Naive thymus-derived CD4-positive, alpha-beta T cell (primary cell): ENCODE data around the gene MYH11. TPM values are rescaled to one million over a fixed set of nuclear protein-coding genes. Genes with fewer than 3 reads are reported as not detected.
A peak's percentile ranks its signal among the peaks of the same experiment; 100 is the strongest.

Experiments
- ATAC-seq: fragments of 150-1000 bp; cut with Tn5 transposase; 2 replicates; pipeline ENCODE4 v1.10.0; 2021; ENCODE audit warnings: mild to moderate bottlenecking, moderate library complexity
- CTCF ChIA-PET: fragments of 350-600 bp; sonication (Branson Sonifier 250); formaldehyde crosslinking; loops from one replicate; lab custom pipeline; 2021; ENCODE audit warnings: antibody characterized with exemption; lab: Charles Lee
- POLR2A ChIA-PET: fragments of 350-600 bp; sonication (Branson Sonifier 250); formaldehyde crosslinking; loops from one replicate; lab custom pipeline; 2021; ENCODE audit warnings: antibody characterized with exemption, inconsistent platforms; lab: Charles Lee
- DNase-seq, 9 donors: peaks; one replicate each; pipeline versions ENCODE4 v3.0.0 to v3.0.0-alpha.2; 2020 to 2022; ENCODE audit warnings: mixed read lengths in 1 of 9
- H3K27ac ChIP-seq: one replicate; pipeline ENCODE4 v1.7.0; 2013; ENCODE audit warnings: mild to moderate bottlenecking, low read depth, low read length, moderate library complexity
- H3K27me3 ChIP-seq, 2 donors: one replicate each; pipeline ENCODE4 v1.7.0; 2013; ENCODE audit warnings: low read length in 2 of 2, mild to moderate bottlenecking in 2 of 2, moderate library complexity in 2 of 2; ENCODE audit not compliant: control insufficient read depth in 2 of 2, insufficient read depth in 2 of 2
- H3K36me3 ChIP-seq, 3 experiments: 1 replicate in 2 of 3; 2 replicates in 1 of 3; pipeline ENCODE4 v1.7.0; 2013; ENCODE audit warnings: low read length in 3 of 3, mild to moderate bottlenecking in 3 of 3, moderate library complexity in 1 of 3; ENCODE audit not compliant: insufficient read depth in 3 of 3, control insufficient read depth in 2 of 3
- H3K4me1 ChIP-seq, 2 donors: one replicate each; pipeline ENCODE4 v1.7.0; 2013; ENCODE audit warnings: low read length in 2 of 2, mild to moderate bottlenecking in 2 of 2, moderate library complexity in 1 of 2; ENCODE audit not compliant: control insufficient read depth in 2 of 2, insufficient read depth in 2 of 2
- H3K4me3 ChIP-seq: 2 replicates; pipeline ENCODE4 v1.7.0; 2013; ENCODE audit warnings: mild to moderate bottlenecking, low read length
- H3K9me3 ChIP-seq, 3 experiments: 1 replicate in 2 of 3; 2 replicates in 1 of 3; pipeline ENCODE4 v1.7.0; 2013; ENCODE audit warnings: low read length in 3 of 3; ENCODE audit not compliant: control insufficient read depth in 2 of 3
- H3K27ac Mint-ChIP-seq, 9 donors: one replicate each; pipeline ENCODE4 v1.8.0; 2020 to 2022; ENCODE audit warnings: mixed read lengths in 9 of 9, mild to moderate bottlenecking in 8 of 9, moderate library complexity in 5 of 9, inconsistent platforms in 2 of 9
- H3K27me3 Mint-ChIP-seq, 5 donors: one replicate each; pipeline ENCODE4 v1.8.0; 2021 to 2022; ENCODE audit warnings: mixed read lengths in 5 of 5, mild to moderate bottlenecking in 1 of 5
- H3K36me3 Mint-ChIP-seq, 5 donors: one replicate each; pipeline ENCODE4 v1.8.0; 2020 to 2022; ENCODE audit warnings: mixed read lengths in 5 of 5, mild to moderate bottlenecking in 3 of 5, inconsistent platforms in 1 of 5
- H3K4me1 Mint-ChIP-seq, 7 donors: one replicate each; pipeline ENCODE4 v1.8.0; 2020 to 2022; ENCODE audit warnings: mixed read lengths in 7 of 7, mild to moderate bottlenecking in 3 of 7, inconsistent platforms in 1 of 7
- H3K4me3 Mint-ChIP-seq, 10 donors: one replicate each; pipeline ENCODE4 v1.8.0; 2020 to 2022; ENCODE audit warnings: mild to moderate bottlenecking in 10 of 10, mixed read lengths in 10 of 10, moderate library complexity in 6 of 10, inconsistent platforms in 2 of 10
- H3K9me3 Mint-ChIP-seq, 11 donors: one replicate each; pipeline ENCODE4 v1.8.0; 2020 to 2022; ENCODE audit warnings: mixed read lengths in 11 of 11, mild to moderate bottlenecking in 4 of 11, inconsistent platforms in 1 of 11, moderate library complexity in 1 of 11
- intact Hi-C, 2 donors: fragments of 100-400 bp; cut with micrococcal nuclease; formaldehyde crosslinking; loops; one replicate each; pipeline ENCODE4 v1.15.1; 2023
- polyA plus RNA-seq, 2 donors: library from polyadenylated mRNA; unstranded; fragments of 300-500 nt; fragmentation: Illumina TruSeq; gene quantifications; one replicate each; pipeline ENCODE4 v1.2.3, GENCODE V29; 2021
- total RNA-seq, 6 experiments: library from RNA in 5 of 6; stranded (reverse) in 5 of 6; gene quantifications; 1 replicate in 5 of 6; 2 replicates in 1 of 6; pipeline ENCODE4 v1.2.3 and lab custom pipeline; 2021 to 2026

Gene MYH11
- total and polyA plus RNA-seq, 7 experiments from 2014 or later, result 0.05 to 2.2 (median 0.39) TPM; not detected in 4

DNA sequence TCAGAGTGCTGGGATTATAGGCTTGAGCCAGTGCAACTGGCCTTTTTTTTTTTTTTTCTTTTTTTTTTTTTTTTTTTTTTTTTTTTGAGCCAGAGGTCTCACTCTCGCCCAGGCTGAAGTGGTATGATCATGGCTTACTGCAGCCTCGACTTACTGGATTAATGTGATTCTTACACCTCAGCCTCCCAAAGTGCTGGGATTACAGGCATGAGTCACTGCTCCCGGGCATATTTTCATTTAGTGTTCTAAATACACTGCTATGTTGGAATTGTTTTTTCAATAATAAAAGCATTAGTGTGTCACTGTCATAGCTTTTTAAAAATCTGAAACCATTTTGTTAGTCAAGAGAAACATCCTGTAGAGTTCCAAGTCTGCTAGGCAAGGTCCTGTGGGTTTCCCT is 166.5 kb downstream of the MYH11 start:
- intact Hi-C loops, result no loop called here
- H3K9me3 Mint-ChIP-seq, result no peaks in the 10 kb centered on the region
- no peak for DNase-seq
- no peak overlapping the region for H3K4me3 Mint-ChIP-seq
- no peaks in the 10 kb centered on the region for H3K9me3 ChIP-seq
- no peaks in the 10 kb centered on the region for H3K27me3 ChIP-seq
- H3K27me3 Mint-ChIP-seq, result no peaks in the 10 kb centered on the region
- no peak overlapping the region for H3K27ac Mint-ChIP-seq
- no peaks in the 10 kb centered on the region for H3K4me1 ChIP-seq
- peaks cover 0 to 4% (median 0%) of the 10 kb centered on the region in 7 donors for H3K4me1 Mint-ChIP-seq
- CTCF ChIA-PET, result no interaction called here
- H3K4me3 ChIP-seq, result no peak overlapping the region
- peaks cover 10 to 55% (median 20%) of the 10 kb centered on the region in 5 donors for H3K36me3 Mint-ChIP-seq
- POLR2A ChIA-PET, result interaction anchor here (0.6 kb wide), 1 partner anchor 48 kb away, joined by 5 read pairs; the partner anchor contains the start of gene MARF1
- no peak for ATAC-seq
- no peak overlapping the region for H3K27ac ChIP-seq
- H3K36me3 ChIP-seq, result peaks cover 22 to 95% (median 34%) of the 10 kb centered on the region in 3 experiments

DNA sequence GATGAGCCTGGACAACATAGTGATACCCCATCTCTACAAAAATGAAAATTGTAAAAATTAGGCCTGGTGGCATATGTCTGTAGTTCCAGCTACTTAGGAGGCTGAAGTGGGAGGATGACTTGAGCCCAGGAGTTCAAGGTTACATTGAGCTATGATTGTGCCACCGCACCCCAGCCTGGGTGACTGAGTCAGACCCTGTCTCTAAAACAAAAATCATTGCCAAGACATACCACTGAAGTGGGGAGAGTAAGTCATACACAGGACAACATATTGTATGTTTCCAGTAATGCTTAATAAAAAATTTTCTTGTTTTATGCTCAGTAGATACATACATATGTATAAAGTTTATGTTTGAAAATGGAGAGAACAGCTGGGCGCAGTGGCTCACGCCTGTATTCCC is 167.5 kb downstream of the MYH11 start:
- Histone ChIP-seq H3K4me1 (no peaks in the 10 kb centered on the region), H3K36me3 (peaks cover 22 to 95% (median 42%) of the 10 kb centered on the region in 3 experiments), H3K27ac (no peak overlapping the region), H3K4me3 (no peak overlapping the region), H3K9me3 (no peaks in the 10 kb centered on the region), H3K27me3 (no peaks in the 10 kb centered on the region)
- Mint-ChIP-seq H3K27ac (peak overlapping the region in 4 of 9 donors; percentile 12 to 70 (median 47)), H3K36me3 (peaks cover 11 to 56% (median 26%) of the 10 kb centered on the region in 5 donors), H3K27me3 (no peaks in the 10 kb centered on the region), H3K4me3 (no peak overlapping the region), H3K4me1 (peaks cover 0 to 6% (median 0%) of the 10 kb centered on the region in 7 donors), H3K9me3 (no peaks in the 10 kb centered on the region)
- ATAC-seq (no peak), DNase-seq (no peak)
- CTCF ChIA-PET, result no interaction called here
- intact Hi-C loops, result no loop called here
- POLR2A ChIA-PET, result no interaction called here

DNA sequence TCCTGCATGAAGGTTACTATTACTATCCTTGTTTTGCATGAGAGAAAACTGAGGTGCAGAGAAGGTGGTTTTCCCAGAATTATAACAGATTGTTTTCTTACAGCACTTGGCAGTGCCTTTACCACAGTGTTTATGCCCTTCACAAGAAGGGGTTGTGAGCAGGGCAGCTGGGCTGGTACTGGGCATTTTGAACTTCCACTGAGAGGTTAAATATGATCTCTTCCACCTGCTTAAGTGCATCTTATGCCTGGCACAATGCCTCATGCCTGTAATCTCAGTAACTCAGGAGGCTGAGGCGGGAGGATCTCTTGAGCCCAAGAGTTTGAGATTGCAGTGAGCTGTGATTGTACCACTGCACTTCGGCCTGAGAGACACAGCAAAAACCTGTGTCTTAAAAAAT is 170.5 kb downstream of the MYH11 start:
- Mint-ChIP-seq H3K9me3 (no peaks in the 10 kb centered on the region), H3K4me3 (no peak overlapping the region), H3K27me3 (no peaks in the 10 kb centered on the region), H3K4me1 (peaks cover 0 to 9% (median 5%) of the 10 kb centered on the region in 7 donors), H3K36me3 (peaks cover 9 to 46% (median 18%) of the 10 kb centered on the region in 5 donors), H3K27ac (peak overlapping the region in 2 of 9 donors; percentile 38 to 39)
- ATAC-seq (no peak), DNase-seq (no peak)
- H3K27ac ChIP-seq, result no peak overlapping the region
- intact Hi-C loops, result no loop called here
- no peaks in the 10 kb centered on the region for H3K4me1 ChIP-seq
- H3K27me3 ChIP-seq, result no peaks in the 10 kb centered on the region
- H3K4me3 ChIP-seq, result no peak overlapping the region
- ChIA-PET POLR2A (no interaction called here), CTCF (no interaction called here)
- H3K36me3 ChIP-seq, result peaks cover 10 to 85% (median 32%) of the 10 kb centered on the region in 3 experiments
- no peaks in the 10 kb centered on the region for H3K9me3 ChIP-seq

DNA sequence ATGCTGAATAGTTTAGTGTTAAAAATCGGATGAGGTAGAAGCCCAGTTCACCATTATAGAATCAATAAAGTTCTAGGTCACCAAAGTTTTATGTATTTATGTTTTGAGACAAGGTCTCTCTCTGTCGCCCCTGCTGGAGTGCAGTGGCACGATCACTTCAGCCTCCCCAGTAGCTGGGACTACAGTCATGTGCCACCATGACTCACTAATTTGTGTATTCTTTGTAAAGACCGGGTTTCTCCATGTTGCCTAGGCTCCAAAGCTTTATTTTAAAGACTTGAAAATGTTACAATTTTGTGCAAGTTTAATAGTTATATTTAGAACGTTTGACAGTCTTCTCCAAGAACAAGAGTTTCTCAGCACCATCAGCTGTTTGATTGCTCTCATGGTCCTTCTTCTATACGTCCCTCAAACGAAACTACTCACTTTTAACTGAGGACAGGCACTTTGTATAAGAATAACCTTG is 174.7 kb downstream of the MYH11 start:
- H3K4me1 ChIP-seq, result no peaks in the 10 kb centered on the region
- Mint-ChIP-seq H3K4me1 (peaks cover 0 to 16% (median 9%) of the 10 kb centered on the region in 7 donors), H3K9me3 (no peaks in the 10 kb centered on the region), H3K27ac (peak overlapping the region in 7 of 9 donors; percentile 22 to 70 (median 32)), H3K27me3 (no peaks in the 10 kb centered on the region), H3K36me3 (peaks cover 5 to 37% (median 22%) of the 10 kb centered on the region in 5 donors), H3K4me3 (no peak overlapping the region)
- intact Hi-C loops, result no loop called here
- H3K27ac ChIP-seq, result no peak overlapping the region
- DNase-seq (peak in 3 of 9 donors; percentile 28 to 40 (median 33)), ATAC-seq (peak; percentile 92)
- no peak overlapping the region for H3K4me3 ChIP-seq
- POLR2A ChIA-PET, result interaction anchor here (0.5 to 1.2 kb wide), 3 partner anchors 13 to 40 kb away, joined by 3 to 4 read pairs (median 3); partner anchors contain the start of gene MARF1
- CTCF ChIA-PET, result interaction anchor here (0.6 to 1.1 kb wide), 3 partner anchors 13 to 354 kb away, joined by 3 read pairs; no protein-coding TSS in a partner anchor
- peaks cover 3 to 80% (median 21%) of the 10 kb centered on the region in 3 experiments for H3K36me3 ChIP-seq
- H3K27me3 ChIP-seq, result no peaks in the 10 kb centered on the region
- H3K9me3 ChIP-seq, result no peaks in the 10 kb centered on the region

DNA sequence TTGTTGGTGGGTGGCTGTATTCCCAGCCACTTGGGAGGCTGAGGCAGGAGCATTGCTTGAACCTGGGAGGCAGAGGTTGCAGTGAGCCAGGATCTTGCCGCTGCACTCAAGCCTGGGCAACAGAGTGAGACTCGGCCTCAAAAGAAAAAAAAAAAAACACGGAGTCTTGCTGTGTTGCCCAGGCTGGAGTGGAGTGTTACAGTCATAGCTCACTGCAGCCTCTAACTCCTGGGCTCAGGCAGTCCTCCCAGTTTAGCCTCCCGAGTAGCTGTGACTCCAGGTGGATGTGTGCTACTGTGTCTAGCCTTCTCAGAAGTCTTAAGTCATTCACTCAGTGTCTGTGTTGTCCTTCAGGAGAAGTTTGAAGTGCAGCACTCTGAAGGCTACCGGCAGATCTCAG is 179.4 kb downstream of the MYH11 start:
- H3K27me3 Mint-ChIP-seq, result no peaks in the 10 kb centered on the region
- no peak overlapping the region for H3K4me3 Mint-ChIP-seq
- H3K9me3 Mint-ChIP-seq, result no peaks in the 10 kb centered on the region
- Histone ChIP-seq H3K27ac (no peak overlapping the region), H3K27me3 (no peaks in the 10 kb centered on the region), H3K4me3 (no peak overlapping the region), H3K4me1 (peaks cover 12 to 17% of the 10 kb centered on the region in 2 donors), H3K9me3 (no peaks in the 10 kb centered on the region), H3K36me3 (peaks cover 3 to 47% (median 5%) of the 10 kb centered on the region in 3 experiments)
- DNase-seq (no peak), ATAC-seq (no peak)
- ChIA-PET POLR2A (interaction anchor here (0.6 kb wide), 1 partner anchor 307 kb away, joined by 4 read pairs; no protein-coding TSS in a partner anchor), CTCF (no interaction called here)
- peaks cover 23 to 47% (median 36%) of the 10 kb centered on the region in 7 donors for H3K4me1 Mint-ChIP-seq
- intact Hi-C loops, result no loop called here
- H3K27ac Mint-ChIP-seq, result peak overlapping the region in 7 of 9 donors; percentile 4 to 61 (median 28)
- peaks cover 0 to 45% (median 19%) of the 10 kb centered on the region in 5 donors for H3K36me3 Mint-ChIP-seq

DNA sequence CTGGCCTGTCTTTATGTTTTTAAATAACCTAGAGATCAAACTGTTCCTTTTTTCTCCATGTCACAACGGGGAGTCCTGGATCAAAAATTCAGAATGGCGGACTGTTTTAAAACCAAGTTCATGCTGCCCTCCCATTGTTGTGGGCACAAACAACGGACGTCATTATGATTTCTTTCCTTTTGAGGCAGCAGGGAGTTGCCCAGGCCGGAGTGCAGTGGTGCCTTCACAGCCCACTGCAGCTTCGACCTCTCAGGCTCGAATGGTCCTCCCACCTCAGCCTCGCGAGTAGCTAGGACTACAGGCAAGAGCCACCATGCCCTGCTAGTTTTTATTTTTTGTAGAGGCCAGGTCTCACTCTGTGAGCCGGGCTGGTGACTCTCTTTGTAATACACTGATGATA is 180.3 kb downstream of the MYH11 start:
- no peaks in the 10 kb centered on the region for H3K27me3 ChIP-seq
- no peak overlapping the region for H3K27ac ChIP-seq
- H3K4me1 Mint-ChIP-seq, result peaks cover 31 to 51% (median 43%) of the 10 kb centered on the region in 7 donors
- H3K27me3 Mint-ChIP-seq, result no peaks in the 10 kb centered on the region
- POLR2A ChIA-PET, result interaction anchor here (6.5 kb wide), 1 partner anchor 32 kb away, joined by 54 read pairs; the partner anchor contains the start of gene MARF1
- H3K9me3 Mint-ChIP-seq, result no peaks in the 10 kb centered on the region
- intact Hi-C loops, result no loop called here
- H3K36me3 ChIP-seq, result peaks cover 0 to 44% (median 5%) of the 10 kb centered on the region in 3 experiments
- H3K36me3 Mint-ChIP-seq, result peaks cover 0 to 45% (median 19%) of the 10 kb centered on the region in 5 donors
- no peak overlapping the region for H3K4me3 Mint-ChIP-seq
- CTCF ChIA-PET, result interaction anchor here (0.5 kb wide), 1 partner anchor 62 kb away, joined by 4 read pairs; no protein-coding TSS in a partner anchor
- H3K27ac Mint-ChIP-seq, result peak overlapping the region in 5 of 9 donors; percentile 44 to 97 (median 68)
- DNase-seq (no peak), ATAC-seq (no peak)
- H3K9me3 ChIP-seq, result no peaks in the 10 kb centered on the region
- no peak overlapping the region for H3K4me3 ChIP-seq
- peaks cover 18 to 26% of the 10 kb centered on the region in 2 donors for H3K4me1 ChIP-seq
